HEK293 (cell line): ENCODE results near the gene KCNJ5.

ENCODE experiments used
- CTCF ChIA-PET: fragments of 350-600 bp; formaldehyde crosslinking; extraction: SDS; loops from one replicate; lab custom pipeline; 2021; ENCODE audit warnings: antibody characterized with exemption; lab: Yijun Ruan, JAX
- POLR2A ChIA-PET: fragments of 300-600 bp; formaldehyde crosslinking; extraction: SDS; loops from one replicate; lab custom pipeline; 2020; ENCODE audit warnings: antibody characterized with exemption, inconsistent platforms; lab: Yijun Ruan, JAX
- H3K27ac ChIP-seq: fragments of 200-500 bp; sonication (Bioruptor generic); 2 replicates; pipeline ENCODE4 v1.5.1; 2014; ENCODE audit warnings: low read depth, low read length, control low read depth, inconsistent platforms; ENCODE audit errors: extremely low read depth
- H3K36me3 ChIP-seq, 2 experiments: fragments of 200-500 bp in 1 of 2; sonication (Bioruptor generic) in 1 of 2; 1 replicate in 1 of 2; 2 replicates in 1 of 2; pipeline ENCODE4 v1.5.1; 2014 to 2017; ENCODE audit warnings: inconsistent platforms in 2 of 2, low read length in 2 of 2; ENCODE audit not compliant: control insufficient read depth in 2 of 2, insufficient read depth in 1 of 2
- H3K4me1 ChIP-seq: fragments of 200-500 bp; sonication (Bioruptor generic); 2 replicates; pipeline ENCODE4 v1.5.1; 2014; ENCODE audit warnings: mild to moderate bottlenecking, low read length, inconsistent platforms; ENCODE audit not compliant: control insufficient read depth, insufficient read depth
- H3K4me3 ChIP-seq: 2 replicates; pipeline ENCODE4 v1.5.1; 2011; ENCODE audit warnings: low read depth, mild to moderate bottlenecking, control low read depth, low read length, moderate library complexity
- H3K9me3 ChIP-seq: fragments of 200-500 bp; sonication (Bioruptor generic); 2 replicates; pipeline ENCODE4 v1.5.1; 2014; ENCODE audit warnings: low read depth, low read length, inconsistent platforms; ENCODE audit not compliant: control insufficient read depth, insufficient read depth
- HOXA7 ChIP-seq: sonication (generic); formaldehyde crosslinking; IDR thresholded peaks from 2 replicates; pipeline ENCODE4 v1.8.1; 2022; ENCODE audit warnings: missing genetic modification reagents, borderline replicate concordance
- KLF10 ChIP-seq: fragments of 450-650 bp; IDR thresholded peaks from 2 replicates; pipeline ENCODE4 v1.5.1; 2018; ENCODE audit warnings: missing biosample characterization, mild to moderate bottlenecking, missing genetic modification characterization
- PBX3 ChIP-seq: sonication (generic); formaldehyde crosslinking; IDR thresholded peaks from 2 replicates; pipeline ENCODE4 v1.8.1; 2022; ENCODE audit warnings: mild to moderate bottlenecking, moderate library complexity, missing genetic modification reagents
- ZIC2 ChIP-seq: fragments of 450-650 bp; formaldehyde crosslinking; IDR thresholded peaks from 2 replicates; pipeline ENCODE4 v1.5.1; 2016; ENCODE audit warnings: missing biosample characterization, missing genetic modification characterization
- ZNF184 ChIP-seq: fragments of 450-650 bp; IDR thresholded peaks from 2 replicates; pipeline ENCODE4 v1.5.1; 2018; ENCODE audit warnings: missing biosample characterization, mild to moderate bottlenecking, missing genetic modification characterization
- ZNF23 ChIP-seq: fragments of 450-650 bp; formaldehyde crosslinking; IDR thresholded peaks from 2 replicates; pipeline ENCODE4 v1.5.1; 2016; ENCODE audit warnings: missing biosample characterization, missing genetic modification characterization, borderline replicate concordance
- ZNF266 ChIP-seq: fragments of 450-650 bp; formaldehyde crosslinking; IDR thresholded peaks from 2 replicates; pipeline ENCODE4 v1.5.1; 2016; ENCODE audit warnings: missing biosample characterization, missing genetic modification characterization, low read depth
- ZNF302 ChIP-seq: fragments of 450-650 bp; formaldehyde crosslinking; IDR thresholded peaks from 2 replicates; pipeline ENCODE4 v1.5.1; 2016; ENCODE audit warnings: missing biosample characterization, missing genetic modification characterization, low read depth
- ZNF530 ChIP-seq: fragments of 450-650 bp; formaldehyde crosslinking; IDR thresholded peaks from 2 replicates; pipeline ENCODE4 v1.5.1; 2016; ENCODE audit warnings: low read depth, missing biosample characterization, missing genetic modification characterization
- ZNF555 ChIP-seq: fragments of 450-650 bp; formaldehyde crosslinking; conservative IDR thresholded peaks from 2 replicates; pipeline ENCODE4 v1.5.1; 2017; ENCODE audit warnings: missing biosample characterization, mild to moderate bottlenecking, missing genetic modification characterization, inconsistent platforms
- ZNF561 ChIP-seq: fragments of 450-650 bp; IDR thresholded peaks from 2 replicates; pipeline ENCODE4 v1.5.1; 2018; ENCODE audit warnings: missing biosample characterization, missing genetic modification characterization, borderline replicate concordance
- ZNF580 ChIP-seq: fragments of 450-650 bp; formaldehyde crosslinking; IDR thresholded peaks from 2 replicates; pipeline ENCODE4 v1.5.1; 2016; ENCODE audit warnings: missing biosample characterization, missing genetic modification characterization
- ZNF658 ChIP-seq: fragments of 450-650 bp; formaldehyde crosslinking; IDR thresholded peaks from 2 replicates; pipeline ENCODE4; 2016; ENCODE audit warnings: missing biosample characterization, missing genetic modification characterization
- TF ChIP-seq, protein P1 (sequence below): fragments of 450-650 bp; formaldehyde crosslinking; IDR thresholded peaks from 2 replicates; pipeline ENCODE4 v1.5.1; 2016; ENCODE audit warnings: missing biosample characterization, missing genetic modification characterization, borderline replicate concordance
- TF ChIP-seq, protein P2 (sequence below): fragments of 450-650 bp; formaldehyde crosslinking; IDR thresholded peaks from 2 replicates; pipeline ENCODE4 v1.5.1; 2016; ENCODE audit warnings: missing biosample characterization, missing genetic modification characterization
- TF ChIP-seq, protein P3 (sequence below): IDR thresholded peaks from 2 replicates; pipeline ENCODE4 v1.6.1; 2011; ENCODE audit warnings: mild to moderate bottlenecking, low read depth, low read length, borderline replicate concordance

Gene KCNJ5

DNA sequence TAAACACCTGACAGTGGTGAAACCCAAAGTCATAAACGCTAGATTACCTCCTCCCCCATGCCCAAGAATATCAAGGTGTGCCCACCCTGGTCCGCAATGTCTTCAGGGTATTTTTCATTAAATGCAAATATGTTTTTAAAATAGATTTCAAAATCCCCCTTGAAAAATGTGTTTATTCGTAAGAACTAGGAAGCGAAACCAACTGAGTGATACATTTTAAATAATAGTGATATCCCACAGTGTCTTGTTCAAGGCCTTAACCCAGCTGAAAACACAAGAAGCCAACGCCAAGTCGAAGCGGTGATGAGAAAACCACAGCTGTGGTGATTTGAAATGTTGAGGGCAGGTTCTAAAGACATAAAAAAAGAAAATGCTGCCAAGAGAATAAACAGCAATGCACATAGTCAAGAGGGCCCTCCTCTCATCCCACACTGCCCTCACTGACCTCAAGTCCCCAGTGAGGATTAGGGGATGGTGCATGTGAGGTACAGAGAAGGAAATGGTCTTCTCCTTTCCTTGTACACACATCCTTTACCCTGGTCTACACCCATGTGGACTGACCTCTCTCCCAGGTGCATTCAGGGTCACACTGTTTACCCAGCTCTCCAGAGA lies 49.6 kb upstream of the KCNJ5 start:
- CTCF ChIA-PET = interaction anchor here (1.0 to 1.7 kb wide), 2 partner anchors 8 to 10 kb away, joined by 3 to 10 read pairs; no protein-coding TSS in a partner anchor
- TF ChIP-seq ZNF266 (tag by site-specific recombination) (no peak), ZNF530 (tag by site-specific recombination) (no peak), ZNF658 (tag by site-specific recombination) (no peak), ZIC2 (tag by site-specific recombination) (no peak), ZNF555 (no peak), KLF10 (no peak), ZNF184 (tag by site-specific recombination) (no peak), HOXA7 (no peak), ZNF561 (no peak), ZNF580 (tag by site-specific recombination) (no peak), PBX3 (CRISPR knock-in tag) (no peak), ZNF302 (no peak), ZNF23 (tag by site-specific recombination) (no peak)
- TF ChIP-seq, protein P1, sequence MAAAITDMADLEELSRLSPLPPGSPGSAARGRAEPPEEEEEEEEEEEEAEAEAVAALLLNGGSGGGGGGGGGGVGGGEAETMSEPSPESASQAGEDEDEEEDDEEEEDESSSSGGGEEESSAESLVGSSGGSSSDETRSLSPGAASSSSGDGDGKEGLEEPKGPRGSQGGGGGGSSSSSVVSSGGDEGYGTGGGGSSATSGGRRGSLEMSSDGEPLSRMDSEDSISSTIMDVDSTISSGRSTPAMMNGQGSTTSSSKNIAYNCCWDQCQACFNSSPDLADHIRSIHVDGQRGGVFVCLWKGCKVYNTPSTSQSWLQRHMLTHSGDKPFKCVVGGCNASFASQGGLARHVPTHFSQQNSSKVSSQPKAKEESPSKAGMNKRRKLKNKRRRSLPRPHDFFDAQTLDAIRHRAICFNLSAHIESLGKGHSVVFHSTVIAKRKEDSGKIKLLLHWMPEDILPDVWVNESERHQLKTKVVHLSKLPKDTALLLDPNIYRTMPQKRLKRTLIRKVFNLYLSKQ (tag by site-specific recombination) = no peak
- TF ChIP-seq, protein P2, sequence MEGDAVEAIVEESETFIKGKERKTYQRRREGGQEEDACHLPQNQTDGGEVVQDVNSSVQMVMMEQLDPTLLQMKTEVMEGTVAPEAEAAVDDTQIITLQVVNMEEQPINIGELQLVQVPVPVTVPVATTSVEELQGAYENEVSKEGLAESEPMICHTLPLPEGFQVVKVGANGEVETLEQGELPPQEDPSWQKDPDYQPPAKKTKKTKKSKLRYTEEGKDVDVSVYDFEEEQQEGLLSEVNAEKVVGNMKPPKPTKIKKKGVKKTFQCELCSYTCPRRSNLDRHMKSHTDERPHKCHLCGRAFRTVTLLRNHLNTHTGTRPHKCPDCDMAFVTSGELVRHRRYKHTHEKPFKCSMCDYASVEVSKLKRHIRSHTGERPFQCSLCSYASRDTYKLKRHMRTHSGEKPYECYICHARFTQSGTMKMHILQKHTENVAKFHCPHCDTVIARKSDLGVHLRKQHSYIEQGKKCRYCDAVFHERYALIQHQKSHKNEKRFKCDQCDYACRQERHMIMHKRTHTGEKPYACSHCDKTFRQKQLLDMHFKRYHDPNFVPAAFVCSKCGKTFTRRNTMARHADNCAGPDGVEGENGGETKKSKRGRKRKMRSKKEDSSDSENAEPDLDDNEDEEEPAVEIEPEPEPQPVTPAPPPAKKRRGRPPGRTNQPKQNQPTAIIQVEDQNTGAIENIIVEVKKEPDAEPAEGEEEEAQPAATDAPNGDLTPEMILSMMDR (tag by site-specific recombination) = no peak
- H3K36me3 ChIP-seq = no peaks in the 10 kb centered on the region
- H3K4me1 ChIP-seq = no peaks in the 10 kb centered on the region
- POLR2A ChIA-PET = no interaction called here
- no peak overlapping the region for H3K4me3 ChIP-seq
- H3K27ac ChIP-seq = no peak overlapping the region
- no peaks in the 10 kb centered on the region for H3K9me3 ChIP-seq

- Histone ChIP-seq H3K27ac (no peak overlapping the region), H3K9me3 (no peaks in the 10 kb centered on the region), H3K4me3 (no peak overlapping the region), H3K36me3 (no peaks in the 10 kb centered on the region), H3K4me1 (no peaks in the 10 kb centered on the region)
- CTCF ChIA-PET = interaction anchor here (0.6 to 3.4 kb wide), 7 partner anchors 10 to 1706 kb away, joined by 3 to 13 read pairs (median 4); no protein-coding TSS in a partner anchor
- POLR2A ChIA-PET = no interaction called here
- TF ChIP-seq, protein P3, sequence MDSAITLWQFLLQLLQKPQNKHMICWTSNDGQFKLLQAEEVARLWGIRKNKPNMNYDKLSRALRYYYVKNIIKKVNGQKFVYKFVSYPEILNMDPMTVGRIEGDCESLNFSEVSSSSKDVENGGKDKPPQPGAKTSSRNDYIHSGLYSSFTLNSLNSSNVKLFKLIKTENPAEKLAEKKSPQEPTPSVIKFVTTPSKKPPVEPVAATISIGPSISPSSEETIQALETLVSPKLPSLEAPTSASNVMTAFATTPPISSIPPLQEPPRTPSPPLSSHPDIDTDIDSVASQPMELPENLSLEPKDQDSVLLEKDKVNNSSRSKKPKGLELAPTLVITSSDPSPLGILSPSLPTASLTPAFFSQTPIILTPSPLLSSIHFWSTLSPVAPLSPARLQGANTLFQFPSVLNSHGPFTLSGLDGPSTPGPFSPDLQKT = no peak
Measured at GRCh38 chr11:128843198-128843785, 47.9 kb upstream of the KCNJ5 start.
